ENCODE measurements around the gene KLHL29. TPM values are rescaled to one million over a fixed set of nuclear protein-coding genes. Genes with fewer than 3 reads are reported as not detected.

The KLHL29 gene
- total RNA-seq, 1 donor from 2014 or later: 8.4 TPM

DNA sequence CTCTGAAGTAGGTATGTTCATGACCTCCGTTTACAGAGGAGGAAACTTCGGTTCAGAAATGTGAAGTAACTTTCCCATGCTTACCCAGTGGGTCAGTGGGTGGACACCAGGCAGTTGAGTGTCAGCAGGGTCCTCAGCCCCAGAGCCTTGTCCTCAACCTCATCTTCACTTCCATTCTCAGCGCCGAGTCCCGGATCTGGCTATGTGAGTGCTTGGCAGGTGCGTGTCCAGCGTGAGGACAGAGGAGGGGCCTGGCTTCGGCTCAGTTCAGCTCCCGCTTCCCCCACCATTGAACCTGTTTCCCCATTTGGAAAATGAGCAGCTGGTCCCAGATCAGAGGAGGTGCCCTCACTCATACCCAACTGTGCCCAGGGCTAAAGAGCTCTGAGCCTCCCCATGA is 274.3 kb downstream of the KLHL29 start:
- no peak for DNase-seq

DNA sequence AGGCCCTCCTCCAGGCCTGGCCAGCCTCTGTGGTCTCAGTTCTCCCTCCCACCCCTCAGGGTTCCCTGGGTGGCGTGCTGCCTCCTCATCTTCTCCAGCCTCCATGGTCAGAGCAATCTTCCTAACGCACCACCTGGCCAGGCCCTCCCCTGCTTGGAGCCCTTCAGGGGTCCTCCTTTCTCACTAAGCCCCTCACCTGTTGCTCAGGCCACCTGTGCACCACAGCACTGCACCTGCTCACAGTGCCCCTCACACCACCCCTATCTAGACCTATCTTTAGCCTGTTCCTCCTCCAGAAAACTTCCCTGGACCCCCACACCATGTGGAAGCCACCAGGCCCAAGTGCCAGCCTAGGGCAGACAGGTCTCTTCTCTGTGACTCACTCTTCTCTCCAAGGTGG is 274.8 kb downstream of the KLHL29 start:
- no peak for DNase-seq

DNA sequence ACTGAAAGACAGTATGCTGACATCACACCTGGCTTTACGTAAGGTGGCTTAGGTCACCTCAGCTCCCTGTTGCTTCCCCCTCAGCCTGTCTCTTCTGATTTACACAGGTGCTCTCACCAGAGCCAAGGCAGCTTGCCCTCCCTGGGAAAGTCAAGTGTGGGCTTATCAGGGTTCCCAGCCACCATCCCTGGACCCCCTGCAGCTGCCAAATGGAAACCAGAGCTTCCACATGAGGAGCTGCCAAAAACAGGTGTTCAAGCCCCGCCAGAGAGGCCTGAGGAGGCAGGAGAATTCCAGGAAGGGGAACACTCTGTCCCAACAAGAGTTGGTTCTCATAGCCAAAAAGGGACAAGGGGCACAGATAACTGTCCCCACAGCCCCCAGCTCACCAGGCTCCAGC is 275.3 kb downstream of the KLHL29 start:
- DNase-seq: peak; percentile 67

DNA sequence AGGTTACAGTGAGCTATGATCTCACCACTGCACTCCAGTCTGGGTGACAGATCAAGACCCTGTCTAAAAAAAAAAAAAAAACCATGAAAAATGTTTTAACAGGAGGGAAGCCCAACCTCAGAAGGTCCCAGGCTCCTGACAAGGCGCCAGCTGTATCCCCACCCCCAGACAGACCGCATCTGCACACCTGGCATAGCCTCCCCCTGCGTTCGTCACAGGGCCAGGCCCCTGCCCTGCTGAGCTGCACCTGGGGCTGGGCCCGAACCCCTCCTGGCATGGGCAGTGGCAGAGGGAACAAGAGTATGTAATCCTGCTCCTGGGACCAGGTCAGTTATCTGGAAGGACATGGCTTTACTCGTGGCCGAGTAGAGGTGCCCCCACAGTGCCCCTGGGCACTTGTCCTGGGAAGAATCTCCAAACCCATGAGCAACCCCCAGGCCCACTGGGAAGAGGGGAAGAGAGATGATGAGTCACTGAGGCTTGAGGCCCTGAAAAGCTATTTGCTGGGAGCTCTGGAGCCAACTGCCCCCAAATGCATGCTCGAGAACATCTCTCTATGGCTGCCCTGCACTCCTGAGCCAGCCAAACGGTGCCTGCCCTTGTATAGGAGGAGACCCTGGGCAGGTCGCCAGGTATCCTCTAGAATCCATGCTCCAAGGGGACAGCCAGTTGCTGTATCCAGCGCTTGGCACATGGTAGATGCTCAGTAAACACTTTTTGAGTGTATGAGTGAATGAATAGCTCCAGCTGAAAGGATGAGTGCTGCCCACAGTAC is 276.5 kb downstream of the KLHL29 start:
- DNase-seq: no peak

DNA sequence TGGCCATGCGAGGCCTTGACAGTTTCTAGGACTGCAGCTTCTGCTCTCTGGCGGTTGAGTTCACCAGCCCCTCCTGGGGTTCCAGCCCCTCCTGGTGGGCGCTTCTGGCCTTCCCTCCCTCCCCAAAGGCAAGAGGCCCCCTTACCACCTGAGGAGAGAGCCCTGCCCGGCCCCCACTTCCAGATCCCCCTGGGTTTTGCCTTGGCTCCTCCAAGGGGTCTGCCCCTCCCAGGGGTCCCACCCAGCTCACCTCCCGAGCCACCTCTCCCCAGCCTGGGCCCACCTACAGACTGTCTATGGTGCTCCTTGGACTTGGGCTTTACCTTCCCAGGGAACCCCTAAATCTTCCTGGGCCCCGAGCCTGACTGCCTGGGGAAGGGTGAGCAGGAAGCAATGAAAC is 277.5 kb downstream of the KLHL29 start:
- no peak for DNase-seq

DNA sequence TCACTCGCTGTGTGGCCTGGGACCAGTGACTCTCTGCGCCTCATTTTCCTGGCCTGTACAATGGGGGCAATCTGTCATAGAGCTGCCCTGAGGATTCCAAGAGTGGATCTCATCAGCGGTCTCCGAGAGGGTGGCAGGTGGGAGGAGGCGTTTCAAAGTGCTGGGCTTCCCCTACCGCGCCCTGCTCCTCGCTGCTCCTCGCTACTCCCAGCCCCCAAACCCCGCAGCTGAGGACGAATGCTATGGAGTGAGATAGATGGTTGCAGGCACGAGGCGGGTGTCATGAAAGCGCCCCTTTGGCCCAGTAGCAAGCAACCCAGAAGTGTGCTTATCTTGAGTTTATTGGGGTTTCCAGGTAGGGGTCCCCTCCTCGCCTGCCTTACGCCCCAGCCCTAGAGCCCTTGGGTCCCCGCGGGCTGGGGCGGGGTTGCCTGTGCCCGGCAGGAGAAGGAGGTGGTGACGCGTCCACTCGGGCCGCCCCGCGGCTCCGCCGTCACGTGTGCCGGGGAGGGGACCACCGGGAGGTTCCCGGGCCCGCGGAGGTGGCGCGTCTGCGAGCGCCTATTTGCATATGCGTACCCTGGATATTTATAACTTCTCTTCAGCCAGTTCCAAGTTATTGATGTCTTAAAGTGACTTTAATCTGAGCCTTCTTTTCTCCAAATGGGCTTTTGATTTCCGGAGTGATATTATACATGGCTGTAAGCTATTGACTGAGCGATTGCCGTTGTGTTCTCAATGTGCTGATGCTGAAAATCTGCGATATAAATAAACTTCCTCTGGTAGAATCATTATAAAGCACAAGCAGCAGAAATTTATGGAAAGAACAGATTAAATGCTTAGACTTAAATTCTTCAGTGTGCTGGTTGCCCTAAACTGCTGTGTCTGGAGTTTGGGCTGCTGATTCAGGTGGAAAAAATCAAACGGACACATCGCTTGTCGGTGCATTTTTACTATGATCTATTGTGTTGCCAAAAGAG is 278.3 kb downstream of the KLHL29 start:
- DNase-seq: peak; percentile 58

DNA sequence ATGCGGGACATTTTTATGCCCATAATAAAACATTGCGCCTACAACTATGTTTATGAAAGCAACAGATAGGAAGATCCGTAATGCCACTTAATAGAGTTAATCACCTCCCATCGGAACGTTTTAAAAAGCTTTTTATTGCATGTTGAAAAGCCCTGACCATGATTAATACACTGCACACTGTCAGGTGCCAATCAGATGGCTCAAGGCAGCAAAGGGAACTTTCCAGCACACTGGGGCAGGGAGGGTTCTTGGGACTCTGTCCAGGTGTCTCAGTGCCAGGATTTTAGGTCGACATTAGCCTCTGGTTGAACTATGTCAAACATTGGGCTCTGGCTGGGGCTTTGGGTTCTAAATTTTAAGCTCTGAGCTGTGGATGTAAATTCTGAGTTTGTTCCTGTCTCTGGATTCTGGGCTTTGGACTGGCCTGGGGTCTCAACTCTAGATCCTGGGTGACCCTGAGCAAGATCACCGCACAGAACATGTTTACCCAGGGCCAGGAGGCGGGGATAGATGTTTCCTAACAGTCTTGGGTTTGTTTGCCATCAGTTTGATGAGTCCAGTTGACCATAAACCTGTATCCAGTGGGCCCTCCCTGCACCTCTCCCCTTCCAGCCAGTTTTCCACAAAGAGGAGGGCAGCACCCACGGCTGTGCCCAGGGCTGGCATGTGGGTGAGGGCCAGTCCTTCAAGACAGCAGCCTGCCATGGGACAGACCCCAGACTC is 279.2 kb downstream of the KLHL29 start:
- no peak for DNase-seq

DNA sequence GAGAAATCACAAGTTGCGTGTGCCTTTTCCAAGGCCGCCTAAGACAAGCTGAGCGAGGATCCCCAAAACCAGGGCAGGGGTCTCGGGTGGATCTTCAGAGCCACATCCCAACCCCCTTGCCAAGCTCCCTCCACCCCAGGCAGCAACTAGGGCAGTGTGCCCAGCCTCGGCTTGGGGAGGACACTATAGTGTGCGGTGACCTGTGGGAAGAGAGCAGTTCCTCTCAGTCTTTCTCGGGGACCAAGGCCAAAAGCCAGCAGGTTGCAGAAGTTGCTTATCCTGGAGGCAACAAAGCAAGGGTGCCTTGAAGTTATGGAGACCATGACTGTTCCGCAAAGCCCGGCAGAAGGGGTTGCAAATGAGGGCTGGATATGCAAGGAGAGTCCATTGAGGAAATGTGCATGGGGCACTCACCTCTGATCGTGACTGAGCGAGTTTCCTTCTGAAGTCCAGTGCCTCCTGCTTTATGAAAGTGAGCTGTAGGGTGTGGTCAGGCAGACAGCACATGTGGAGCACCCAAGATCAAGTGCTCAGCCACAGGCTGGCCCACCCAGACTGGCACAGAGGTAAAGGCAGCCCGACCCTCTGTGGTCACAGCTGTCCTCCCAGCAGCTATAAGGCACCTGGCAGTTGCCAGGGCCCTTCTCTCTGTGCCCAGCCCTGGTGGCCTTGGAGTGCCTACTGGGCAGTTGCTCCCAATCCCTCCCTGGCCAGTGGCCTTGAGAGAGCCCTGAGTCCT is 281.4 kb downstream of the KLHL29 start:
- no peak for DNase-seq

DNA sequence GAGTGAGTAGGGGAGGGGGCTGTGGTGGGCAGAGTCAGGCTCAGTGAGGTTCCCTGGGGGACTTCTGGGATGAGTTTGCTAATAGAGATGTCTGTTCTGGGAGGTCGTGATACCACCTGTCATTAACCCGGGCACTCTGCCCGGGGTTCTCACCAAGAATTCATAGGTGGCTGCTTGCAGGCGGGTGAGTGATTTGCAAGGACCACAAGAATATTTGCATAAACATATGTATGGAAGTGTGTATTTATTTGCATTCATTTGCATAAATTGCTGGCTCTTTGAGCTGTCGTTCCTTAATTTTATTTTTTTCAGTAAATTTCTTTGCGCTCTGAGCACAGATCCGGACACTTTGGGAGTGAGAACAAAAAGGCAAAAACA is 282.0 kb downstream of the KLHL29 start:
- DNase-seq: no peak

DNA sequence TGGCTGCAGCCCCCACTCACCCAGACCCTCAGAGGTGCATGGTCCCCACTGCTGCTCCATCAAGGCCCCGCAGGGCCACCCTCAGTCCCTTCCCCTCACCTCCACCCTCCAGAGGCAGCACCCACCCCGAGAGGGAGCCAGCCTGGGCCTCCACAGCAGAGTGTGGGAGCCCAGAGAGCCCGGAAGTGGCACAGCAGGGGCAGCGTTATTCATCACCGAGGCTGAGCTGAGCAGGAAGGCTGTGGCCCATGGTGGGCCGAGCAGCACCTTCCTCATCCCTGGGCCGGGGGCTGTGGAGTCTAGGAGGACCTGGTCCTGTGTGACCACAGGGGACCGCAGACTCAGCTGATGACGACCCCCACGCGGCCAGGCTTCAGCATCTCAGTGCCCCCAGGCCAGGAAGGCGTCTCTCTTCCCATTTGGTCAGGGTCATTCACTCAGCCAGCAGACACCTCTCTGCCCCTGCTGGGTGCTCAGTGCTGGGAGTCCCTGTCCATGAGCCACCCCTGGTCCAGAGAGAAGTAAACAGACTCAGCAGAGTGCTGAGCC is 283.9 kb downstream of the KLHL29 start:
- DNase-seq: no peak

DNA sequence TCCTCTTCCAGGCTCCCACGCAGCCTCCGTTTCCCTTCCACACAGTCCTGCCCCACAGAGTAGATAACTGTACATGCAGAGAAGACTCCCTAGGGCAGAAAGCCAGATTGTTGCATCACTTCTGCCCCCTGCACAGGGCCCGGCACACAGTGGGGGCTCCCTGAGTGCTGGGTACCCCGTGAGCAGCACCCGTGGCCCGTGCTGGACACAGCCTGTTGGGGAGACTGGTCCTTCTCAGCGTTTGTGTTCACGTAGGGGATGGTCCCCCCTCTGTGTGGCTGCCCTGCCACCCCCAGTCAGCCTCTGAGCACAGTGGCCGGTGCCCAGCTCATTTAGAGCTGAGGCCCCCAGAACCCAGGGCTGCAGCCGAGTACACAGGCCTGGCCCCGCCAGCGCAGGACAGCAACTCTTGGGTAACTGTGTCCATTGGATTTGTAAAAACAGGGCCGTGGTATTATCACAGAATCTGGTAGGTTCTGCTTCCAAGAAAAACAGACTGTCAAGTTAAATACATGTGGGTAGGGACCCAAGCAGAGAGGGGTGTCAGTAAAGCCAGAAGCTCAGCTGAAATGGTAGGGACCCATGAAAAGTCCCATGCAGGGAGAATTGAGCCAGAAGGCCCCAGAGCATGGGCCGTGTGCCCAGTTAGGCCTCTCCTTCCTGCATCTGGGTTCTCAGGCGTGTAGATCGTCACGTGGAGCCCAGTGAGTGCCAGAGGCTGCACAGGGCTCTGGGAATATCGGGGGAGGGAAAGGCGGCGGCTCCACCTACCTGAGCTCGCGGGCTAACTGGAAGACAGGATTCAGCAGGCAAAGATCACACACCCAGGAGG is 284.6 kb downstream of the KLHL29 start:
- DNase-seq: peak; percentile 92

DNA sequence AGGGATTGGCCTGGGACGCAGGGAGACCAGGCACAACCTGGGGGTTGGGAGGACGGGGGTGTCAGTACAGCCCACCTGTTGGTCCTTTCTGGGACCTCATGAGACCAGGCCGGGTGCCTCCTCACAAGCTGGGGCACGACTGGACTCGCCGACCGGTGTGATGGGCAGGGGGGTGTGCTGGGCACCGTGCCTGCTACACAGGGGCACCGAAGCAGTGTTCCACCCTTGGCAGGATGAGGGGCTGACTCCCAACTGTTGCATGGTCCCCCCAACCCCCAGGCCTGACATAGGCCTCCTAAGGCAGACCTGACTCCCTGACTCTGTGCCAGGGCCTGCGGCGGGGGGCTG is 285.2 kb downstream of the KLHL29 start:
- no peak for DNase-seq

DNA sequence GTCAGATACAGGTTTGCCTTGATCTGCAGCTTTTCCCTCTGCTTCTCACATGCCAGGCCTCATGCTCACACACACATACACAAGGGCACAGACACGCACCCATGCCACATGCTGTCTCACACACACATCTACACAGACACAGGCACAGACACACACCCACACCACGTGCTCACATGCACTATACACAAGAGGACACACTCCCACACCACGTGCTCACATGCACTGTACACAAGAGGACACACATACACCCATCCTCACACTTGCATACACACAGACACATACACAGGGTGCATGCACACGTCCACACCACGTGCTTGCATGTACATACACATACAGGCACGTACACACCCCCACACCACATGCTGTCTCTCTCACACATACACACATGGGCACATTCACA is 288.1 kb downstream of the KLHL29 start:
- DNase-seq: no peak

DNA sequence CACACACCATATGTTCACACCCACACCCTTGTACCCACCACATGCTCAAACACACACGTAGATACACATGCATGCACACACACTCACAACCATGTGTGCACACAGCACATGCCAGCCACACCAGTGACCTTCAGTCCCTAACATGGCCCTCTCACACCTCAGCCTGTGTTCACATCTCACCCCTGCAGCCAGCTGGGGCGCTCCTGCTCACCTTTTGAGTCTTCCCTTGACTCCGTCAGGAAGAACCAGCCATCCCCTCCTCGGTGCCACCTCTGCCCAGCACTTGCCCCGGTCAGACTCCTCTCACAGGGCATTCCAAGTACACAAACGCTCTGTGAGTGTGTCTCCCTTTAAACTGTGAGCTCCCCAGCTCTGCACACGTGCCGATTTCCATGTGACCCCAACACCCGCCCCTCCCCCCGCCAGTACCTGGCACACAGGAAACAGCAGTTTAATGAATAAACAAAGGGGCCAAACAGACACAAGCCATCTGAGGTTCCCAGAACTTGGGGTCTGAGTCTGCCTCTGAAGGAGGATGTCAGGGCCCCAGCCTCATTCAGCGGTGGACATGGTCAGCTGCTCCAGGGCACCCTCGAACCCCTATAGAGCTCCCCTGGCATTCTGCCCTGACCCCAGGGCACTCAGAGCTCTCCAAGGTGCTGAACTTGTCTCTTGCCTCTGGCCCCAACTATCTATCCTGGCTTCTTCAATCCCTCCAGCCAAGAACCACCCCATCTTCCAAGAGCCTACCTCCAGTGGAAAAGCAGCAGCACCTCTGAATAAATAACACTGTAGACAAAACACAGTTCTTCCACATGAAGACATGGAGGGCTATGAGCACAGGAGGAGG is 289.1 kb downstream of the KLHL29 start:
- peak; percentile 60 for DNase-seq

DNA sequence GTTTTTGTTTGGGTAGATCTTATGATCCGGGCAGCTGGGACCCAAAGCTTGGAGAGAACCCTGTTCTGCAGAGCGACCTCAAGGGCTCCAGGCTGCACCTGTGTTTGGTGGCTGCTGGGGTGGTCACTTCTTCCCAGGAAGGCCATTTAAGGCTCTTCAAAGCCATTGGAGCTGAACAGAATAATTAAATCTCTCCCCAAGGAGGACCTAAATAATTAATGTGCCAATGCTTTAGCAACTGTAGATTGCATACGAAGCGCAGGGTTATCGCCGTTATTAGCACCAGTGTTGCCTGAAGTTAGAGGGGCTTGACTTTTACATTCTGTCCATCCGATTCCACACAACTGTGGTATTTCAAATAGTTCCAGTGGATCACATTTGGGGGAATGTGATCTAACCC is 290.5 kb downstream of the KLHL29 start:
- no peak for DNase-seq

DNA sequence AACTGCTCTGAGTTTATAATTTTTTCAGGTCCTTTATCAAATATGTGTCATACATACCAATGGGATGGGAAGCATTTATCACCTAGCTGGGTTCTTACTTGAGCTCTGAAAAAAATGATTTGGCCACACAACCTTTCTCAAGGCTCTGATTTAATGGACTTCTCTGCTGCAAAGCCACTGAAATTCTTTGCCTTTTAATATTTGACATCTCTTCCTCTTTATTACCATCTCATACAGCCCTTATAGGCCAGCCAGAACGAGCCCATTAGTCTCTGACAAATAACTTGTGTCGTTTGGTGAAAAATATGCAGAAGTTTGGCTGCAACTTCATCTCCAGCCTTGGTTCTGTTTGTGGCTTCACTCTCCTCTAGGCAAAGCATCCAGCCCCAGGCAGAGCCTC is 292.9 kb downstream of the KLHL29 start:
- no peak for DNase-seq

DNA sequence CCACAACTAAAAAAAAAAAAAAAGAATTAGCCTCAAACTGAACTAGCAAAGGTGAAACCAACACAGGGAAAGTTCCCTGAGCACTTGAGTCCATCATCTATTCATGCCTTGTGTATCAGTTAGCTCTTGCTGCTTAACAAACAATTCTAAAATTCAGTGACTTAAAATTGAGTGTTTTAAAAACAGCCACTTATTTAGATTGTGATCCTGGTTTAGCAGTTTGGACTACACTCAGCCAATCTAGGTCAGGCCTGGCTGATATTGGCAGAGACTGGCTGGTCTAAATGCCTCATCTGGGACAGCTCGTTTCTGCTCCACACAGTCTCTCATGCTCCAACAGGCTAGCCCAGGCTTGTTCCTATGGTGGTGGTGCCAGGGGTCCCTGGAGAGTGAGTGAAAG is 294.1 kb downstream of the KLHL29 start:
- no peak for DNase-seq

DNA sequence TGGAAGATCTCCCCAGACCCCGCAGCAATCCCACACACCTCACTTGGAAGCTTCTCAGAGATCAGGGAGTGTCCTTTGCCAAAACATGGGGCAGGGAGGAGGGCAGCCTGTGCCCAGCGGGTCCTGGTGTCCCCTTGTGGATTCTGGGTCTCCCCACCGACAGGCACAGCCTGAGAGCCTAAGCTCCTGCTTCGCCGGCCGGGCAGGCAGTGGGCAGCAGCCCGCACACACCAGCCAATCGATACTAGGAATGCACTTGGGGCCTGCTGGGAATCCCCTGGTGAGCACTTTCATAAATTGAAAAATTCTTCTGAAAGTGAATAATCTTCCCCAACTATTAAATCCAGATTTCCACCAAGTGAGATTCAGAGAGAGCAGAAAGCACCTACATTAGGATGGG is 296.0 kb downstream of the KLHL29 start:
- DNase-seq: no peak

DNA sequence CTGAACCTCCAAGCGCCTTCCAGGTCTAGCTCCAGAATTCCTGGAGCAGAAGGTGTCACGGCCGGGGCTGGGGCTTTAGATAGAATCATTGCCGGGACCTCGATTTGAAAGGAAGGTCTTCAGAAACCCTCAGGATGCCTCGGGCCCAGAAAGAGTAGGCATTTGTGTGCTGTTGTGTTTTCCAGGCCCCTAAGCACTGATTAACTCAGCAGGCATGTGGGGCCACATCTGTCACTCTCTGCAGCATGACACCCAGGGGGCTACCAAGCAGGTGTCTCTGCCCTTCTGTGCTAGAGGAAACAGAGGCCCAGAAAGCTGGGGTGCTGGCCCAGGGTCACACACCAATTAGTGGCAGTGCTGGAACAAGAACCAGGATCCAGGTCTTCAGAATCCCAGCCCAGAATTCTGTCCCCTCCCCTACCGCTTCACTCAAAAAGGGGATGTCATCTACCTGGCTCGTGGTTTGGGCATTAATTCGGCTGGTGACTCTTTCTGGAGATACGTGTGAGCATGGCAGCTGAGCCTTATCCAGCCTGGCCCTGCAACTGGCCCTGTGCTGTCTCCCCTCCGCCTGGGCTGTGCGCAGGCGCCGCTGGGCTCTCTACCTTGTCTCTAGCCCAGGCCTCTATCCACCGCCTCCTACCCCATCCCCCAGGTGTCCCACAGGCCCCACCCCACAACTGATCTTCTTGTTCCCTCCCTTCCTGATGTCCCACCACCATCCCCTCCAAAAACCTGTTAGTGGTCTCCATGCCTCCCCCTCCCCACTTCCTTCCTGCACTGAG is 296.6 kb downstream of the KLHL29 start:
- DNase-seq: no peak

All from tongue (tissue), 2 donors.